ENCODE results near the gene SELENOO. TPM values are rescaled to one million over a fixed set of nuclear protein-coding genes. Genes with fewer than 3 reads are reported as not detected.
A peak's percentile ranks its signal among the peaks of the same experiment; 100 is the strongest.

Gene SELENOO
- total RNA-seq, 1 donor from 2014 or later = 23.8 TPM

DNA sequence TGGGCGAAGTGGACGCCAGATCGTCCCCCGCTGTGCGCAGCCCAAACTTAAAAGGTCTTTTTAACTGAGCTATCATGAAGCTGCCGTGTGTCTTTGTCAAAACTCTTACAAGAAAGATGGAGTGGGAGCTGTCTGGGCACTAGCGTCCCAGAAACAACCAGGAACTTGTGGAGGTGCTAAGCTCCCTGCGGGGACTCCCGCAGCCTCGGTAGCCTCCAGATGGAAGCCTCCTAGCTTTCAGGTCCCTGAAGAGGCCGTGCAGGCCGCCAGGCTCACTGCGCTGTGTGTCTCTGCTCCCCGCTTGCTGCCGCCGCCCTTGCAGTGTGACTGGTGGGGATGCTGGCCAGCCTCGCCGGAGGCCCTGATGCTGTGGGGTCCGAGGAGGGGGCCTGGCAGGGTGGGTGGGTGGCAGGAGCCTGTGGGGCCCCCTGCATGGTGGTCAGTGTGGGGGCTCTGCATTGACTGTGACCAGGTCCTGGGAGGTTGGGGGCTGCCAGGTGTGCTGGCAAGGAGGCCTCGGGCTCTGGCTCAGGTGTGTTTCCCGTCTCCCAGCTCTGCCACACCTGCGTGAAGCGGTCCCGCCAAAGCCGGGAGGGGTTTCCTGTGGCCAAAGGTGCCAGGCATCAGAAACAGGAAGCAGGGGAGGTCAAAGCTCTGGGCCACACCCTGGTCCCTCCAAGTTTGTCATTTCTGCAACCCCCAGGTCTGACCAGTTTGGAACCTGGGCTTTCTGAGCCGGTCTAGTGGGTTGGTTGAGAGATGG, 13.9 kb upstream of the SELENOO start:
- Mint-ChIP-seq H3K4me1 (ENCODE audit: unreplicated experiment) (peaks cover 13% of the 10 kb centered on the region), H3K27ac (peak overlapping the region; percentile 91), H3K4me3 (peak overlapping the region; percentile 97), H3K36me3 (no peaks in the 10 kb centered on the region), H3K27me3 (no peaks in the 10 kb centered on the region), H3K9me3 (no peaks in the 10 kb centered on the region)
- no peak for DNase-seq (ENCODE audit: extremely low spot score, unreplicated experiment)
- TF ChIP-seq CTCF (conservative IDR thresholded peaks at IDR 0.05) = no peak

DNA sequence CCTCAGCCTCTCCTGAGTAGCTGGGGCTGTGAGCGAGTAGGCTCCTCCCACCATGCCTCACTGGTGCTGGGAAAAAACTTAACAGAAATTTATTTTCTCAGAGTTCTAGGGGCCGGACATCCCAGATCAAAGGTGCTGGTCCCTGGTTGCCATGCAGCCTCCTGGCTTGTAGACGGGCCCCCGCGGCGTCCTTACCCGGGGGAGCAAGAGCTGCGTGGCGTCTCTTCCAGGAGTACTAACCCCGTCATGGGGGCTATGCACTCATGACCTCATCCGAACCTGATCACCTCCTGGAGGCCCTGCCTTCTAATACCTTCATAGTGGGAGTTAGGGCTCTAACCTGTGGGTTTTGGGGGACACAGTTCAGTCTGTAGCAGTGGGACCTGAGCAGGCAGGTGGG, 12.5 kb upstream of the SELENOO start:
- no peaks in the 10 kb centered on the region for H3K36me3 Mint-ChIP-seq
- peak overlapping the region; percentile 44 for H3K4me3 Mint-ChIP-seq
- H3K9me3 Mint-ChIP-seq = no peaks in the 10 kb centered on the region
- H3K27ac Mint-ChIP-seq = no peak overlapping the region
- no peak for TF ChIP-seq CTCF (conservative IDR thresholded peaks at IDR 0.05)
- no peaks in the 10 kb centered on the region for H3K27me3 Mint-ChIP-seq
- peaks cover 13% of the 10 kb centered on the region for H3K4me1 Mint-ChIP-seq (ENCODE audit: unreplicated experiment)
- DNase-seq (ENCODE audit: extremely low spot score, unreplicated experiment) = no peak

- no peaks in the 10 kb centered on the region for H3K27me3 Mint-ChIP-seq
- DNase-seq (ENCODE audit: extremely low spot score, unreplicated experiment) = no peak
- peak overlapping the region; percentile 69 for H3K4me3 Mint-ChIP-seq
- H3K36me3 Mint-ChIP-seq = no peaks in the 10 kb centered on the region
- no peak for TF ChIP-seq CTCF (conservative IDR thresholded peaks at IDR 0.05)
- H3K4me1 Mint-ChIP-seq (ENCODE audit: unreplicated experiment) = peaks cover 13% of the 10 kb centered on the region
- no peaks in the 10 kb centered on the region for H3K9me3 Mint-ChIP-seq
- peak overlapping the region; percentile 36 for H3K27ac Mint-ChIP-seq
Observed at GRCh38 chr22:50189184-50189848, 11.5 kb upstream of the SELENOO start.

- H3K4me3 Mint-ChIP-seq = peak overlapping the region; percentile 69
- H3K36me3 Mint-ChIP-seq = no peaks in the 10 kb centered on the region
- peaks cover 13% of the 10 kb centered on the region for H3K4me1 Mint-ChIP-seq (ENCODE audit: unreplicated experiment)
- DNase-seq (ENCODE audit: extremely low spot score, unreplicated experiment) = no peak
- no peaks in the 10 kb centered on the region for H3K9me3 Mint-ChIP-seq
- no peaks in the 10 kb centered on the region for H3K27me3 Mint-ChIP-seq
- no peak overlapping the region for H3K27ac Mint-ChIP-seq
- no peak for TF ChIP-seq CTCF (conservative IDR thresholded peaks at IDR 0.05)
Observed at GRCh38 chr22:50189849-50190181, 11.0 kb upstream of the SELENOO start.

DNA sequence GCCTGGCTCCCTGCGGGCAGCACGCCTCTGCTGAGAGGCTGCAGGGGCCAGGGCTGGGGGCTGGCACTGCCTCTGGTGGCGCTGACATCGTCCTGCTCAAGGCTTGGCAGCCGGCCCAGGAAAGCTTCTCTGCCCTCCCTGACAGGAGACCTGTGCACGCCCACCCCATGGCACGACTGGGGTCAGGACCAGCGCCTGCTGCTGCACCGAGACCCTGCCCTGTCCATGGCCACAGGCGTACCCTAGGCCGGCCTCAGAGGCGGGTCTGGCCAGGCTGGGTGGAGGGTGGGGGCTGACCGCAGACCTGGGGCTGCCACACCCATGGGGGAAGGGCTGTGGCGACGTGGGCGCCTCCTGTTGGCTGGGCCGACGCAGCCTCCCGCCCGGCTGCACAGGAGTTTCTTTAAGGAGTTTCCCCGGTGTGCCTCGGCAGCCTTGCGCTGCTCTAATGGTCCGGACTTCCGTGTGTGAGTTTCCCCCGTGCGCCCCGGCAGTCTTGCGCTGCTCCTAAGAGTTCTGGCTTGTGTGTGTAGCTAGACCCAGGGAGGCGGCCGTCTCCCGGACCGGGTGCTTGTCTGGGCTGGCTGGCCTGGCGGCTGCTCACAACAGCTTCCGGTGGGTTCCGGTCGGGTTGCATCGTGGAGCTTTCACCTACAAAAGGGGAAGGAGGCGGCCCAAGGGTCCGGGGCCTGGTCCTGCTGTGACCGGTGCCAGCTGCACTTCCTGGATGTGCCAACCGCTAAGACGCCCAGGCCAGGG, 10.4 kb upstream of the SELENOO start:
- Mint-ChIP-seq H3K9me3 (no peaks in the 10 kb centered on the region), H3K27ac (no peak overlapping the region), H3K4me3 (peak overlapping the region; percentile 34), H3K27me3 (no peaks in the 10 kb centered on the region), H3K36me3 (no peaks in the 10 kb centered on the region), H3K4me1 (ENCODE audit: unreplicated experiment) (peaks cover 13% of the 10 kb centered on the region)
- TF ChIP-seq CTCF (conservative IDR thresholded peaks at IDR 0.05) = no peak
- no peak for DNase-seq (ENCODE audit: extremely low spot score, unreplicated experiment)
